Activated CD4-positive, alpha-beta memory T cell treated with anti-CD3 and anti-CD28 coated beads, Interleukin-2, amount 10 ng/mL, durations not matched to agents 7 days and 5 days (primary cell): ENCODE measurements around the gene MYO18A. TPM values are rescaled to one million over a fixed set of nuclear protein-coding genes. Genes with fewer than 3 reads are reported as not detected.

Source experiments
- CTCF ChIA-PET: fragments of 350-600 bp; sonication (Branson Sonifier 250); formaldehyde crosslinking; loops from one replicate; lab custom pipeline; 2021; ENCODE audit warnings: antibody characterized with exemption, inconsistent platforms; lab: Charles Lee
- POLR2A ChIA-PET: fragments of 350-600 bp; sonication (Branson Sonifier 250); formaldehyde crosslinking; loops from one replicate; lab custom pipeline; 2021; ENCODE audit warnings: antibody characterized with exemption; lab: Charles Lee
- DNase-seq: peaks from one replicate; pipeline ENCODE4 v3.0.0-alpha.2; 2020
- H3K27ac Mint-ChIP-seq: one replicate; pipeline ENCODE4 v1.8.0; 2021; ENCODE audit warnings: mild to moderate bottlenecking, mixed read lengths
- H3K27me3 Mint-ChIP-seq: one replicate; pipeline ENCODE4 v1.8.0; 2021; ENCODE audit warnings: mixed read lengths
- H3K36me3 Mint-ChIP-seq: one replicate; pipeline ENCODE4 v1.8.0; 2021; ENCODE audit warnings: low read depth, mixed read lengths
- H3K4me1 Mint-ChIP-seq: one replicate; pipeline ENCODE4 v1.8.0; 2021; ENCODE audit warnings: mixed read lengths
- H3K4me3 Mint-ChIP-seq: one replicate; pipeline ENCODE4 v1.8.0; 2021; ENCODE audit warnings: mild to moderate bottlenecking, mixed read lengths
- H3K9me3 Mint-ChIP-seq: one replicate; pipeline ENCODE4 v1.8.0; 2021; ENCODE audit warnings: mixed read lengths
- total RNA-seq, 2 experiments: library from RNA; stranded (reverse); gene quantifications; one replicate each; pipeline ENCODE4 v1.2.3, GENCODE V29; 2021

MYO18A gene
- total RNA-seq, 2 experiments from 2014 or later: 92.6 to 100 TPM

- H3K4me1 Mint-ChIP-seq: no peaks in the 10 kb centered on the region
- no peaks in the 10 kb centered on the region for H3K36me3 Mint-ChIP-seq
- no peak for DNase-seq
- no peak overlapping the region for H3K4me3 Mint-ChIP-seq
- no peak overlapping the region for H3K27ac Mint-ChIP-seq
- ChIA-PET CTCF (no interaction called here), POLR2A (no interaction called here)
- H3K9me3 Mint-ChIP-seq: no peaks in the 10 kb centered on the region
- no peaks in the 10 kb centered on the region for H3K27me3 Mint-ChIP-seq
These were observed 106.7 kb downstream of the MYO18A start for GRCh38 chr17:29073520-29073919.

- no peak for DNase-seq
- Mint-ChIP-seq H3K9me3 (no peaks in the 10 kb centered on the region), H3K27me3 (no peaks in the 10 kb centered on the region), H3K27ac (no peak overlapping the region), H3K4me1 (no peaks in the 10 kb centered on the region), H3K4me3 (no peak overlapping the region), H3K36me3 (no peaks in the 10 kb centered on the region)
- POLR2A ChIA-PET: no interaction called here
- CTCF ChIA-PET: no interaction called here
These were observed 107.2 kb downstream of the MYO18A start for GRCh38 chr17:29073045-29073444.

- no peak for DNase-seq
- no peaks in the 10 kb centered on the region for H3K27me3 Mint-ChIP-seq
- POLR2A ChIA-PET: no interaction called here
- H3K9me3 Mint-ChIP-seq: no peaks in the 10 kb centered on the region
- H3K36me3 Mint-ChIP-seq: no peaks in the 10 kb centered on the region
- CTCF ChIA-PET: interaction anchor here (0.6 to 2.3 kb wide), 3 partner anchors 46 to 430 kb away, joined by 3 to 7 read pairs (median 4); no protein-coding TSS in a partner anchor
- no peak overlapping the region for H3K4me3 Mint-ChIP-seq
- H3K27ac Mint-ChIP-seq: no peak overlapping the region
- no peaks in the 10 kb centered on the region for H3K4me1 Mint-ChIP-seq
These were observed 108.9 kb downstream of the MYO18A start for GRCh38 chr17:29071303-29071702.

GRCh38 chr17:29070781-29071180 is 109.4 kb downstream of the MYO18A start:
- Mint-ChIP-seq H3K9me3 (no peaks in the 10 kb centered on the region), H3K4me3 (no peak overlapping the region), H3K27me3 (no peaks in the 10 kb centered on the region), H3K27ac (no peak overlapping the region), H3K36me3 (no peaks in the 10 kb centered on the region), H3K4me1 (no peaks in the 10 kb centered on the region)
- no peak for DNase-seq
- POLR2A ChIA-PET: no interaction called here
- CTCF ChIA-PET: interaction anchor here (0.6 to 2.3 kb wide), 2 partner anchors 105 to 431 kb away, joined by 3 to 7 read pairs; no protein-coding TSS in a partner anchor

- no peak for DNase-seq
- no peaks in the 10 kb centered on the region for H3K9me3 Mint-ChIP-seq
- H3K27me3 Mint-ChIP-seq: no peaks in the 10 kb centered on the region
- no peak overlapping the region for H3K27ac Mint-ChIP-seq
- no peaks in the 10 kb centered on the region for H3K36me3 Mint-ChIP-seq
- ChIA-PET CTCF (interaction anchor here (2.3 kb wide), 1 partner anchor 105 kb away, joined by 7 read pairs; no protein-coding TSS in a partner anchor), POLR2A (interaction anchor here (0.6 to 0.9 kb wide), 2 partner anchors 10 to 11 kb away, joined by 3 read pairs; no protein-coding TSS in a partner anchor)
- no peaks in the 10 kb centered on the region for H3K4me1 Mint-ChIP-seq
- H3K4me3 Mint-ChIP-seq: no peak overlapping the region
These were observed 109.9 kb downstream of the MYO18A start for GRCh38 chr17:29070308-29070707.

- ChIA-PET CTCF (interaction anchor here (2.3 kb wide), 1 partner anchor 104 kb away, joined by 7 read pairs; no protein-coding TSS in a partner anchor), POLR2A (interaction anchor here (0.6 to 0.9 kb wide), 2 partner anchors 9 to 12 kb away, joined by 3 read pairs; no protein-coding TSS in a partner anchor)
- Mint-ChIP-seq H3K27ac (no peak overlapping the region), H3K4me1 (no peaks in the 10 kb centered on the region), H3K36me3 (no peaks in the 10 kb centered on the region), H3K27me3 (no peaks in the 10 kb centered on the region), H3K4me3 (no peak overlapping the region), H3K9me3 (no peaks in the 10 kb centered on the region)
- no peak for DNase-seq
These were observed 110.6 kb downstream of the MYO18A start for GRCh38 chr17:29069526-29070041.

- no peaks in the 10 kb centered on the region for H3K36me3 Mint-ChIP-seq
- no peaks in the 10 kb centered on the region for H3K4me1 Mint-ChIP-seq
- H3K27ac Mint-ChIP-seq: no peak overlapping the region
- CTCF ChIA-PET: interaction anchor here (0.7 to 2.3 kb wide), 2 partner anchors 103 to 131 kb away, joined by 4 to 7 read pairs; no protein-coding TSS in a partner anchor
- no peak overlapping the region for H3K4me3 Mint-ChIP-seq
- POLR2A ChIA-PET: no interaction called here
- no peaks in the 10 kb centered on the region for H3K9me3 Mint-ChIP-seq
- H3K27me3 Mint-ChIP-seq: no peaks in the 10 kb centered on the region
- DNase-seq: no peak
These were observed 111.4 kb downstream of the MYO18A start for GRCh38 chr17:29068818-29069217.

GRCh38 chr17:29066606-29067005 is 113.6 kb downstream of the MYO18A start:
- Mint-ChIP-seq H3K27me3 (no peaks in the 10 kb centered on the region), H3K36me3 (no peaks in the 10 kb centered on the region), H3K4me1 (no peaks in the 10 kb centered on the region), H3K9me3 (no peaks in the 10 kb centered on the region), H3K4me3 (no peak overlapping the region), H3K27ac (no peak overlapping the region)
- ChIA-PET POLR2A (no interaction called here), CTCF (interaction anchor here (0.7 kb wide), 1 partner anchor 42 kb away, joined by 8 read pairs; no protein-coding TSS in a partner anchor)
- DNase-seq: no peak

- Mint-ChIP-seq H3K27ac (no peak overlapping the region), H3K36me3 (no peaks in the 10 kb centered on the region), H3K27me3 (no peaks in the 10 kb centered on the region), H3K4me3 (no peak overlapping the region), H3K4me1 (no peaks in the 10 kb centered on the region), H3K9me3 (no peaks in the 10 kb centered on the region)
- CTCF ChIA-PET: interaction anchor here (2.0 kb wide), 1 partner anchor 100 kb away, joined by 6 read pairs; no protein-coding TSS in a partner anchor
- POLR2A ChIA-PET: no interaction called here
- no peak for DNase-seq
These were observed 114.2 kb downstream of the MYO18A start for GRCh38 chr17:29066047-29066446.

- CTCF ChIA-PET: no interaction called here
- H3K4me1 Mint-ChIP-seq: no peaks in the 10 kb centered on the region
- POLR2A ChIA-PET: no interaction called here
These were observed 116.2 kb downstream of the MYO18A start for GRCh38 chr17:29063992-29064391.

GRCh38 chr17:29062215-29062614 is 118.0 kb downstream of the MYO18A start:
- Mint-ChIP-seq H3K27me3 (no peaks in the 10 kb centered on the region), H3K9me3 (no peaks in the 10 kb centered on the region), H3K4me3 (no peak overlapping the region), H3K27ac (no peak overlapping the region), H3K4me1 (no peaks in the 10 kb centered on the region), H3K36me3 (no peaks in the 10 kb centered on the region)
- ChIA-PET POLR2A (no interaction called here), CTCF (no interaction called here)
- DNase-seq: no peak

More at GRCh38 chr17:29063992-29064391, 116.2 kb downstream of the MYO18A start:
- H3K36me3 Mint-ChIP-seq: no peaks in the 10 kb centered on the region
- H3K27ac Mint-ChIP-seq: no peak overlapping the region
- no peak for DNase-seq
- no peak overlapping the region for H3K4me3 Mint-ChIP-seq
- no peaks in the 10 kb centered on the region for H3K27me3 Mint-ChIP-seq
- H3K9me3 Mint-ChIP-seq: no peaks in the 10 kb centered on the region

GRCh38 chr17:29061036-29061435 is 119.2 kb downstream of the MYO18A start:
- CTCF ChIA-PET: no interaction called here
- Mint-ChIP-seq H3K4me1 (no peaks in the 10 kb centered on the region), H3K27ac (no peak overlapping the region), H3K4me3 (no peak overlapping the region), H3K36me3 (no peaks in the 10 kb centered on the region), H3K27me3 (peaks cover 3% of the 10 kb centered on the region), H3K9me3 (no peaks in the 10 kb centered on the region)
- DNase-seq: no peak
- POLR2A ChIA-PET: no interaction called here

GRCh38 chr17:29060475-29060874 is 119.7 kb downstream of the MYO18A start:
- Mint-ChIP-seq H3K27ac (no peak overlapping the region), H3K4me3 (no peak overlapping the region), H3K9me3 (no peaks in the 10 kb centered on the region), H3K4me1 (no peaks in the 10 kb centered on the region), H3K36me3 (no peaks in the 10 kb centered on the region), H3K27me3 (peaks cover 3% of the 10 kb centered on the region)
- ChIA-PET POLR2A (interaction anchor here (0.6 to 1.5 kb wide), 2 partner anchors 10 to 16 kb away, joined by 3 to 4 read pairs; no protein-coding TSS in a partner anchor), CTCF (interaction anchor here (0.6 to 1.4 kb wide), 4 partner anchors 95 to 230 kb away, joined by 3 to 4 read pairs (median 4); no protein-coding TSS in a partner anchor)
- DNase-seq: no peak
